ENCODE results near the gene TBXT.

- no peak for TF ChIP-seq ZNF782 (CRISPR knock-in tag; IDR thresholded peaks at IDR 0.05; ENCODE audit: borderline replicate concordance)
- TF ChIP-seq SRF (IDR thresholded peaks at IDR 0.05; ENCODE audit: low read depth, low read length) = no peak
- no peak for TF ChIP-seq EZH2 (conservative IDR thresholded peaks at IDR 0.05; ENCODE audit: low read depth, low read length)
- no peak for TF ChIP-seq RBM39 (IDR thresholded peaks at IDR 0.05; ENCODE audit: low read depth, low read length, poor library complexity, severe bottlenecking)
- no peak for TF ChIP-seq EP300 (IDR thresholded peaks at IDR 0.05; ENCODE audit: low read depth in 2 of 2, low read length in 2 of 2)
- TF ChIP-seq EP300 (CRISPR knock-in tag; IDR thresholded peaks at IDR 0.05; ENCODE audit: borderline replicate concordance) = no peak
- no peak for TF ChIP-seq TEAD2 (CRISPR knock-in tag; IDR thresholded peaks at IDR 0.05)
- no peak for TF ChIP-seq CTCF (CRISPR knock-in tag; IDR thresholded peaks at IDR 0.05)
- TF ChIP-seq, protein P1, sequence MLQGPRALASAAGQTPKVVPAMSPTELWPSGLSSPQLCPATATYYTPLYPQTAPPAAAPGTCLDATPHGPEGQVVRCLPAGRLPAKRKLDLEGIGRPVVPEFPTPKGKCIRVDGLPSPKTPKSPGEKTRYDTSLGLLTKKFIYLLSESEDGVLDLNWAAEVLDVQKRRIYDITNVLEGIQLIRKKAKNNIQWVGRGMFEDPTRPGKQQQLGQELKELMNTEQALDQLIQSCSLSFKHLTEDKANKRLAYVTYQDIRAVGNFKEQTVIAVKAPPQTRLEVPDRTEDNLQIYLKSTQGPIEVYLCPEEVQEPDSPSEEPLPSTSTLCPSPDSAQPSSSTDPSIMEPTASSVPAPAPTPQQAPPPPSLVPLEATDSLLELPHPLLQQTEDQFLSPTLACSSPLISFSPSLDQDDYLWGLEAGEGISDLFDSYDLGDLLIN (CRISPR knock-in tag; IDR thresholded peaks at IDR 0.05; ENCODE audit: borderline replicate concordance) = no peak
- TF ChIP-seq, protein P2, sequence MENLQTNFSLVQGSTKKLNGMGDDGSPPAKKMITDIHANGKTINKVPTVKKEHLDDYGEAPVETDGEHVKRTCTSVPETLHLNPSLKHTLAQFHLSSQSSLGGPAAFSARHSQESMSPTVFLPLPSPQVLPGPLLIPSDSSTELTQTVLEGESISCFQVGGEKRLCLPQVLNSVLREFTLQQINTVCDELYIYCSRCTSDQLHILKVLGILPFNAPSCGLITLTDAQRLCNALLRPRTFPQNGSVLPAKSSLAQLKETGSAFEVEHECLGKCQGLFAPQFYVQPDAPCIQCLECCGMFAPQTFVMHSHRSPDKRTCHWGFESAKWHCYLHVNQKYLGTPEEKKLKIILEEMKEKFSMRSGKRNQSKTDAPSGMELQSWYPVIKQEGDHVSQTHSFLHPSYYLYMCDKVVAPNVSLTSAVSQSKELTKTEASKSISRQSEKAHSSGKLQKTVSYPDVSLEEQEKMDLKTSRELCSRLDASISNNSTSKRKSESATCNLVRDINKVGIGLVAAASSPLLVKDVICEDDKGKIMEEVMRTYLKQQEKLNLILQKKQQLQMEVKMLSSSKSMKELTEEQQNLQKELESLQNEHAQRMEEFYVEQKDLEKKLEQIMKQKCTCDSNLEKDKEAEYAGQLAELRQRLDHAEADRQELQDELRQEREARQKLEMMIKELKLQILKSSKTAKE (CRISPR knock-in tag; IDR thresholded peaks at IDR 0.05; ENCODE audit: borderline replicate concordance) = no peak
- no peak for TF ChIP-seq STAT6 (CRISPR knock-in tag; IDR thresholded peaks at IDR 0.05; ENCODE audit: borderline replicate concordance)
- TF ChIP-seq, protein P3, sequence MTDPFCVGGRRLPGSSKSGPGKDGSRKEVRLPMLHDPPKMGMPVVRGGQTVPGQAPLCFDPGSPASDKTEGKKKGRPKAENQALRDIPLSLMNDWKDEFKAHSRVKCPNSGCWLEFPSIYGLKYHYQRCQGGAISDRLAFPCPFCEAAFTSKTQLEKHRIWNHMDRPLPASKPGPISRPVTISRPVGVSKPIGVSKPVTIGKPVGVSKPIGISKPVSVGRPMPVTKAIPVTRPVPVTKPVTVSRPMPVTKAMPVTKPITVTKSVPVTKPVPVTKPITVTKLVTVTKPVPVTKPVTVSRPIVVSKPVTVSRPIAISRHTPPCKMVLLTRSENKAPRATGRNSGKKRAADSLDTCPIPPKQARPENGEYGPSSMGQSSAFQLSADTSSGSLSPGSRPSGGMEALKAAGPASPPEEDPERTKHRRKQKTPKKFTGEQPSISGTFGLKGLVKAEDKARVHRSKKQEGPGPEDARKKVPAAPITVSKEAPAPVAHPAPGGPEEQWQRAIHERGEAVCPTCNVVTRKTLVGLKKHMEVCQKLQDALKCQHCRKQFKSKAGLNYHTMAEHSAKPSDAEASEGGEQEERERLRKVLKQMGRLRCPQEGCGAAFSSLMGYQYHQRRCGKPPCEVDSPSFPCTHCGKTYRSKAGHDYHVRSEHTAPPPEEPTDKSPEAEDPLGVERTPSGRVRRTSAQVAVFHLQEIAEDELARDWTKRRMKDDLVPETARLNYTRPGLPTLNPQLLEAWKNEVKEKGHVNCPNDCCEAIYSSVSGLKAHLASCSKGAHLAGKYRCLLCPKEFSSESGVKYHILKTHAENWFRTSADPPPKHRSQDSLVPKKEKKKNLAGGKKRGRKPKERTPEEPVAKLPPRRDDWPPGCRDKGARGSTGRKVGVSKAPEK (CRISPR knock-in tag; IDR thresholded peaks at IDR 0.05; ENCODE audit: borderline replicate concordance) = no peak
- TF ChIP-seq, protein P4, sequence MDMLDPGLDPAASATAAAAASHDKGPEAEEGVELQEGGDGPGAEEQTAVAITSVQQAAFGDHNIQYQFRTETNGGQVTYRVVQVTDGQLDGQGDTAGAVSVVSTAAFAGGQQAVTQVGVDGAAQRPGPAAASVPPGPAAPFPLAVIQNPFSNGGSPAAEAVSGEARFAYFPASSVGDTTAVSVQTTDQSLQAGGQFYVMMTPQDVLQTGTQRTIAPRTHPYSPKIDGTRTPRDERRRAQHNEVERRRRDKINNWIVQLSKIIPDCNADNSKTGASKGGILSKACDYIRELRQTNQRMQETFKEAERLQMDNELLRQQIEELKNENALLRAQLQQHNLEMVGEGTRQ (IDR thresholded peaks at IDR 0.05; ENCODE audit: low read depth, low read length) = no peak
- TF ChIP-seq, protein P4 (CRISPR knock-in tag; IDR thresholded peaks at IDR 0.05; ENCODE audit: borderline replicate concordance) = no peak
- no peak for TF ChIP-seq ZNF709 (CRISPR knock-in tag; IDR thresholded peaks at IDR 0.05)
- TF ChIP-seq, protein P5, sequence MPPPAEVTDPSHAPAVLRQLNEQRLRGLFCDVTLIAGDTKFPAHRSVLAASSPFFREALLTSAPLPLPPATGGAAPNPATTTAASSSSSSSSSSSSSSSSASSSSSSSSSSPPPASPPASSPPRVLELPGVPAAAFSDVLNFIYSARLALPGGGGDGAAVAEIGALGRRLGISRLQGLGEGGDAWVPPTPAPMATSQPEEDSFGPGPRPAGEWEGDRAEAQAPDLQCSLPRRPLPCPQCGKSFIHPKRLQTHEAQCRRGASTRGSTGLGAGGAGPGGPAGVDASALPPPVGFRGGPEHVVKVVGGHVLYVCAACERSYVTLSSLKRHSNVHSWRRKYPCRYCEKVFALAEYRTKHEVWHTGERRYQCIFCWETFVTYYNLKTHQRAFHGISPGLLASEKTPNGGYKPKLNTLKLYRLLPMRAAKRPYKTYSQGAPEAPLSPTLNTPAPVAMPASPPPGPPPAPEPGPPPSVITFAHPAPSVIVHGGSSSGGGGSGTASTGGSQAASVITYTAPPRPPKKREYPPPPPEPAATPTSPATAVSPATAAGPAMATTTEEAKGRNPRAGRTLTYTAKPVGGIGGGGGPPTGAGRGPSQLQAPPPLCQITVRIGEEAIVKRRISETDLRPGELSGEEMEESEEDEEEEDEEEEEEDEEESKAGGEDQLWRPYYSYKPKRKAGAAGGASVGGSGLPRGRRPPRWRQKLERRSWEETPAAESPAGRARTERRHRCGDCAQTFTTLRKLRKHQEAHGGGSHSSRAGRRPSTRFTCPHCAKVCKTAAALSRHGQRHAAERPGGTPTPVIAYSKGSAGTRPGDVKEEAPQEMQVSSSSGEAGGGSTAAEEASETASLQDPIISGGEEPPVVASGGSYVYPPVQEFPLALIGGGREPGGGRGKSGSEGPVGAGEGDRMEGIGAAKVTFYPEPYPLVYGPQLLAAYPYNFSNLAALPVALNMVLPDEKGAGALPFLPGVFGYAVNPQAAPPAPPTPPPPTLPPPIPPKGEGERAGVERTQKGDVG (CRISPR knock-in tag; IDR thresholded peaks at IDR 0.05; ENCODE audit: borderline replicate concordance) = no peak
Measured at GRCh38 chr6:166194914-166195859, 27.5 kb upstream of the TBXT start.
